MCF 10A (cell line): ENCODE results near the gene ZNF638. TPM values are rescaled to one million over a fixed set of nuclear protein-coding genes. Genes with fewer than 3 reads are reported as not detected.

Source experiments
- BruUV-seq: library from RNA; stranded (reverse); fragments of 400-500 nt; replicated peaks from 2 replicates; lab custom pipeline; 2021; lab: Mats Ljungman, UMichigan
- CTCF ChIA-PET: fragments of 300-600 bp; sonication (Branson Sonifier 250); formaldehyde crosslinking; extraction: SDS; loops from one replicate; lab custom pipeline; 2021; ENCODE audit warnings: antibody characterized with exemption, inconsistent platforms; lab: Yijun Ruan, JAX
- POLR2A ChIA-PET: fragments of 300-600, 350-650 bp; sonication (Branson Sonifier 250); formaldehyde crosslinking; extraction: SDS; loops from one replicate; lab custom pipeline; 2020; ENCODE audit warnings: antibody characterized with exemption, inconsistent platforms; lab: Yijun Ruan, JAX
- DNase-seq: peaks from one replicate; pipeline ENCODE4 v3.0.0-alpha.2; 2018; ENCODE audit not compliant: unreplicated experiment
- H3K27ac Mint-ChIP-seq: one replicate; pipeline ENCODE4 v1.8.0; 2022; ENCODE audit warnings: mild to moderate bottlenecking, low read depth, mixed read lengths; ENCODE audit not compliant: unreplicated experiment
- H3K27me3 Mint-ChIP-seq: one replicate; pipeline ENCODE4 v1.8.0; 2022; ENCODE audit warnings: mixed read lengths; ENCODE audit not compliant: insufficient read depth, unreplicated experiment
- H3K36me3 Mint-ChIP-seq: one replicate; pipeline ENCODE4 v1.8.0; 2022; ENCODE audit warnings: mild to moderate bottlenecking, moderate library complexity, mixed read lengths; ENCODE audit not compliant: insufficient read depth, unreplicated experiment
- H3K4me1 Mint-ChIP-seq: one replicate; pipeline ENCODE4 v1.8.0; 2022; ENCODE audit warnings: mixed read lengths; ENCODE audit not compliant: insufficient read depth, unreplicated experiment
- H3K4me3 Mint-ChIP-seq: one replicate; pipeline ENCODE4 v1.8.0; 2022; ENCODE audit warnings: mild to moderate bottlenecking, moderate library complexity, mixed read lengths; ENCODE audit not compliant: unreplicated experiment
- H3K9me3 Mint-ChIP-seq: one replicate; pipeline ENCODE4 v1.8.0; 2022; ENCODE audit warnings: mixed read lengths; ENCODE audit not compliant: unreplicated experiment
- CTCF ChIP-seq: fragments of 200-600 bp; IDR thresholded peaks from one replicate; pipeline ENCODE4 v1.8.0; 2022; ENCODE audit warnings: antibody characterized with exemption, mild to moderate bottlenecking; ENCODE audit not compliant: unreplicated experiment
- intact Hi-C: fragments of 100-400 bp; cut with micrococcal nuclease; formaldehyde crosslinking; loops from 2 replicates; pipeline ENCODE4 v1.14.1; 2022
- total RNA-seq: library from RNA; stranded (reverse); gene quantifications from 2 replicates; pipeline ENCODE4 v1.2.3, GENCODE V29; 2022

The ZNF638 gene
- total RNA-seq, 1 experiment from 2014 or later, result 142 TPM

- no peak for TF ChIP-seq CTCF
- Mint-ChIP-seq H3K9me3 (no peaks in the 10 kb centered on the region), H3K27me3 (no peaks in the 10 kb centered on the region), H3K4me3 (no peak overlapping the region), H3K27ac (no peak overlapping the region), H3K36me3 (peaks cover 3% of the 10 kb centered on the region), H3K4me1 (peaks cover 13% of the 10 kb centered on the region)
- intact Hi-C loops, result loop anchor here (1.0 kb wide), 1 partner anchor 49 kb away; no protein-coding TSS in a partner anchor
- ChIA-PET CTCF (interaction anchor here (0.6 to 2.7 kb wide), 11 partner anchors 8 to 680 kb away, joined by 3 to 21 read pairs (median 5); no protein-coding TSS in a partner anchor), POLR2A (interaction anchor here (0.6 to 1.3 kb wide), 3 partner anchors 8 to 37 kb away, joined by 3 read pairs; no protein-coding TSS in a partner anchor)
- BruUV-seq, result no TSS peak
- DNase-seq, result no peak
Observed at GRCh38 chr2:71461304-71461671, 129.7 kb downstream of the ZNF638 start.

GRCh38 chr2:71462056-71462605 lies 130.5 kb downstream of the ZNF638 start:
- BruUV-seq, result no TSS peak
- POLR2A ChIA-PET, result interaction anchor here (1.6 kb wide), 1 partner anchor 17 kb away, joined by 5 read pairs; no protein-coding TSS in a partner anchor

GRCh38 chr2:71462641-71463341 lies 131.2 kb downstream of the ZNF638 start:
- no peak for DNase-seq
- TF ChIP-seq CTCF, result no peak
- H3K4me3 Mint-ChIP-seq, result no peak overlapping the region
- peaks cover 13% of the 10 kb centered on the region for H3K4me1 Mint-ChIP-seq
- intact Hi-C loops, result no loop called here
- H3K27ac Mint-ChIP-seq, result no peak overlapping the region
- BruUV-seq, result no TSS peak
- no peaks in the 10 kb centered on the region for H3K36me3 Mint-ChIP-seq
- POLR2A ChIA-PET, result interaction anchor here (1.6 kb wide), 1 partner anchor 17 kb away, joined by 5 read pairs; no protein-coding TSS in a partner anchor
- CTCF ChIA-PET, result interaction anchor here (0.6 to 1.3 kb wide), 3 partner anchors 38 to 63 kb away, joined by 3 to 5 read pairs (median 4); no protein-coding TSS in a partner anchor
- no peaks in the 10 kb centered on the region for H3K9me3 Mint-ChIP-seq
- H3K27me3 Mint-ChIP-seq, result no peaks in the 10 kb centered on the region

More at GRCh38 chr2:71462056-71462605, 130.5 kb downstream of the ZNF638 start:
- intact Hi-C loops, result no loop called here
- Mint-ChIP-seq H3K36me3 (no peaks in the 10 kb centered on the region), H3K4me1 (peaks cover 13% of the 10 kb centered on the region), H3K27ac (no peak overlapping the region), H3K4me3 (no peak overlapping the region), H3K9me3 (no peaks in the 10 kb centered on the region), H3K27me3 (no peaks in the 10 kb centered on the region)
- DNase-seq, result no peak
- CTCF ChIA-PET, result interaction anchor here (0.5 to 2.7 kb wide), 9 partner anchors 11 to 336 kb away, joined by 3 to 21 read pairs (median 3); no protein-coding TSS in a partner anchor
- no peak for TF ChIP-seq CTCF

GRCh38 chr2:71463342-71463654 lies 131.7 kb downstream of the ZNF638 start:
- POLR2A ChIA-PET, result interaction anchor here (1.6 kb wide), 1 partner anchor 16 kb away, joined by 5 read pairs; no protein-coding TSS in a partner anchor
- no peak for DNase-seq
- Mint-ChIP-seq H3K4me1 (peaks cover 10% of the 10 kb centered on the region), H3K27ac (no peak overlapping the region), H3K36me3 (no peaks in the 10 kb centered on the region), H3K27me3 (no peaks in the 10 kb centered on the region), H3K4me3 (no peak overlapping the region), H3K9me3 (no peaks in the 10 kb centered on the region)
- no TSS peak for BruUV-seq
- no peak for TF ChIP-seq CTCF
- CTCF ChIA-PET, result interaction anchor here (1.3 kb wide), 1 partner anchor 47 kb away, joined by 4 read pairs; no protein-coding TSS in a partner anchor
- intact Hi-C loops, result no loop called here
